ENCODE data around the gene NFASC. TPM values are rescaled to one million over a fixed set of nuclear protein-coding genes. Genes with fewer than 3 reads are reported as not detected.

The NFASC gene
- polyA plus RNA-seq, 3 donors, result 0.08 TPM; not detected in 2

DNA sequence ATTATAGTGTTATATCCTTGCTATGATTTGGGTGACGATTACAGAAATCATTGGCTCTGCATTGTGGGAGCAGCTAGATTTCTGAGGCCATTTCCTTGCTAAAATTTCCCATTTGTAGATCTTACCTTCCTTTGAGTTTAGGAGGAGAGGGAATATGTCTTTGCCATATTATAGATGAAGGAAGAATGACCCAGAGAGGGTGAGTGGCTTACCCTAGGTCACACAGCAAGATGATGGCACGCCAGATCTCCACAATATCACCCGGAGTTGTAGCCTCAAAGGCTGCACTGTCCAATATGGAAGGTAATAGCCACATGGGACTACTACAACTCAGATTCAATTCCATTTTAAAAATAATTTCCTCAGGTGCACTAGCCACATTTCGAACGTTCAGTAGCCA is 182.6 kb downstream of the NFASC start:
- intact Hi-C loops (cut with micrococcal nuclease), result no loop called here
- no peak overlapping the region for H3K27ac Mint-ChIP-seq

GRCh38 chr1:205054013-205054412 is 183.4 kb downstream of the NFASC start:
- Histone ChIP-seq H3K4me1 (ENCODE audit: control insufficient read depth in 1 of 2, insufficient read depth in 2 of 2, low read length in 2 of 2) (no peaks in the 10 kb centered on the region), H3K9me3 (replicated peaks in 1 of 2; ENCODE audit: control insufficient read depth in 1 of 2, insufficient read depth in 1 of 2, low read length in 2 of 2) (no peaks in the 10 kb centered on the region), H3K27ac (ENCODE audit: low read depth in 1 of 2, low read length in 2 of 2) (no peak overlapping the region), H4K20me1 (ENCODE audit: insufficient read depth, low read length) (no peaks in the 10 kb centered on the region), H3K4me2 (replicated peaks; ENCODE audit: extremely low read depth, low read length, poor library complexity, severe bottlenecking) (no peak overlapping the region), H3K4me3 (replicated peaks in 1 of 3; ENCODE audit: low read depth in 2 of 3, low read length in 3 of 3) (no peak overlapping the region), H3K9ac (ENCODE audit: insufficient read depth, low read length, poor library complexity, severe bottlenecking) (no peak overlapping the region), H2AFZ (ENCODE audit: insufficient read depth, low read depth, low read length, poor library complexity, severe bottlenecking) (no peak overlapping the region), H3K27me3 (ENCODE audit: control insufficient read depth in 2 of 2, insufficient read depth in 2 of 2, low read length in 2 of 2) (no peaks in the 10 kb centered on the region), H3K79me2 (ENCODE audit: insufficient read depth, low read length) (no peaks in the 10 kb centered on the region), H3K36me3 (replicated peaks in 1 of 2; ENCODE audit: control insufficient read depth in 1 of 2, insufficient read depth in 2 of 2, low read length in 2 of 2) (no peaks in the 10 kb centered on the region)
- H3K4me1 Mint-ChIP-seq, result no peaks in the 10 kb centered on the region
- H3K9me3 Mint-ChIP-seq, result no peaks in the 10 kb centered on the region
- no peaks in the 10 kb centered on the region for H3K36me3 Mint-ChIP-seq
- DNase-seq, result no peak
- 84% methylated on average over 7 of the region's 7 CpGs for WGBS (ENCODE audit: insufficient coverage)
- intact Hi-C loops (cut with micrococcal nuclease), result no loop called here
- H3K27ac Mint-ChIP-seq, result peak overlapping the region in 1 of 7 donors; percentile 18
- TF ChIP-seq CTCF (IDR thresholded peaks at IDR 0.05), result no peak
- no peak overlapping the region for H3K4me3 Mint-ChIP-seq
- H3K27me3 Mint-ChIP-seq (ENCODE audit: low read depth in 3 of 3), result peaks cover 3 to 10% (median 4%) of the 10 kb centered on the region in 3 donors

More for the DNA sequence above, 182.6 kb downstream of the NFASC start:
- no peak overlapping the region for H3K27ac ChIP-seq (ENCODE audit: low read depth in 1 of 2, low read length in 2 of 2)
- H3K4me1 ChIP-seq (ENCODE audit: control insufficient read depth in 1 of 2, insufficient read depth in 2 of 2, low read length in 2 of 2), result no peaks in the 10 kb centered on the region
- no peaks in the 10 kb centered on the region for H3K27me3 ChIP-seq (ENCODE audit: control insufficient read depth in 2 of 2, insufficient read depth in 2 of 2, low read length in 2 of 2)
- Mint-ChIP-seq H3K27me3 (ENCODE audit: low read depth in 3 of 3) (peaks cover 3 to 7% (median 7%) of the 10 kb centered on the region in 3 donors), H3K4me1 (no peaks in the 10 kb centered on the region), H3K9me3 (no peaks in the 10 kb centered on the region), H3K36me3 (no peaks in the 10 kb centered on the region), H3K4me3 (no peak overlapping the region)
- no peaks in the 10 kb centered on the region for H3K9me3 ChIP-seq (replicated peaks in 1 of 2; ENCODE audit: control insufficient read depth in 1 of 2, insufficient read depth in 1 of 2, low read length in 2 of 2)
- no peaks in the 10 kb centered on the region for H3K79me2 ChIP-seq (ENCODE audit: insufficient read depth, low read length)
- no peak overlapping the region for H3K9ac ChIP-seq (ENCODE audit: insufficient read depth, low read length, poor library complexity, severe bottlenecking)
- no peak overlapping the region for H3K4me2 ChIP-seq (replicated peaks; ENCODE audit: extremely low read depth, low read length, poor library complexity, severe bottlenecking)
- H3K36me3 ChIP-seq (replicated peaks in 1 of 2; ENCODE audit: control insufficient read depth in 1 of 2, insufficient read depth in 2 of 2, low read length in 2 of 2), result no peaks in the 10 kb centered on the region
- H3K4me3 ChIP-seq (replicated peaks in 1 of 3; ENCODE audit: low read depth in 2 of 3, low read length in 3 of 3), result no peak overlapping the region
- no peak for TF ChIP-seq CTCF (IDR thresholded peaks at IDR 0.05)
- no peaks in the 10 kb centered on the region for H4K20me1 ChIP-seq (ENCODE audit: insufficient read depth, low read length)
- H2AFZ ChIP-seq (ENCODE audit: insufficient read depth, low read depth, low read length, poor library complexity, severe bottlenecking), result no peak overlapping the region
- DNase-seq, result no peak
- WGBS (ENCODE audit: insufficient coverage), result 94% methylated on average over 2 of the region's 5 CpGs

Measured in CD14-positive monocyte (primary cell).